Stimulated activated CD8-positive, alpha-beta memory T cell treated with anti-CD3 and anti-CD28 coated beads, Interleukin-15, amount 100 ng/mL, for 1 hour (primary cell): Measurements from ENCODE around the gene FERMT2.

Experiments
- DNase-seq: peaks from one replicate; pipeline ENCODE4 v3.0.0-alpha.2; 2020; ENCODE audit warnings: low read depth

The FERMT2 gene

GRCh38 chr14:52862632-52863333 is 88.1 kb downstream of the FERMT2 start:
- DNase-seq: no peak

GRCh38 chr14:52861403-52861802 is 89.4 kb downstream of the FERMT2 start:
- DNase-seq: no peak

GRCh38 chr14:52860910-52861309 is 89.9 kb downstream of the FERMT2 start:
- no peak for DNase-seq

GRCh38 chr14:52860209-52860608 is 90.6 kb downstream of the FERMT2 start:
- DNase-seq: no peak

GRCh38 chr14:52856139-52856538 is 94.7 kb downstream of the FERMT2 start:
- DNase-seq: no peak

- DNase-seq: no peak
Measured at GRCh38 chr14:52853522-52853854, 97.4 kb downstream of the FERMT2 start.

GRCh38 chr14:52852810-52853521 is 97.9 kb downstream of the FERMT2 start:
- no peak for DNase-seq

GRCh38 chr14:52850451-52850909 is 100.4 kb downstream of the FERMT2 start:
- DNase-seq: no peak

- no peak for DNase-seq
Measured at GRCh38 chr14:52848626-52849025, 102.2 kb downstream of the FERMT2 start.

- no peak for DNase-seq
Measured at GRCh38 chr14:52846591-52846990, 104.3 kb downstream of the FERMT2 start.

- no peak for DNase-seq
Measured at GRCh38 chr14:52845081-52845480, 105.8 kb downstream of the FERMT2 start.

- DNase-seq: no peak
Measured at GRCh38 chr14:52844262-52845060, 106.4 kb downstream of the FERMT2 start.

- no peak for DNase-seq
Measured at GRCh38 chr14:52840877-52841276, 110.0 kb downstream of the FERMT2 start.

GRCh38 chr14:52837451-52837850 is 113.4 kb downstream of the FERMT2 start:
- no peak for DNase-seq

GRCh38 chr14:52836063-52836462 is 114.8 kb downstream of the FERMT2 start:
- DNase-seq: no peak

- no peak for DNase-seq
Measured at GRCh38 chr14:52835122-52835903, 115.5 kb downstream of the FERMT2 start.

- DNase-seq: no peak
Measured at GRCh38 chr14:52834440-52834842, 116.4 kb downstream of the FERMT2 start.

- no peak for DNase-seq
Measured at GRCh38 chr14:52833891-52834290, 117.0 kb downstream of the FERMT2 start.

GRCh38 chr14:52829527-52830185 is 121.2 kb downstream of the FERMT2 start:
- DNase-seq: no peak

- no peak for DNase-seq
Measured at GRCh38 chr14:52827426-52827825, 123.4 kb downstream of the FERMT2 start.

GRCh38 chr14:52825085-52825484 is 125.8 kb downstream of the FERMT2 start:
- no peak for DNase-seq

GRCh38 chr14:52824462-52824861 is 126.4 kb downstream of the FERMT2 start:
- no peak for DNase-seq
